HG03095 (cell line): Measurements from ENCODE around the gene COL8A2.
"Not testable (repeated sequence)": the region's sequence is repeated elsewhere in the genome, so short reads cannot be mapped to it uniquely, and the experiment has no call there.

ENCODE experiments used
- ATAC-seq: cut with Tn5 transposase; IDR thresholded peaks from one replicate; pipeline ENCODE4 v1.9.1; 2021; ENCODE audit warnings: moderate library complexity; ENCODE audit not compliant: unreplicated experiment

Gene COL8A2

DNA sequence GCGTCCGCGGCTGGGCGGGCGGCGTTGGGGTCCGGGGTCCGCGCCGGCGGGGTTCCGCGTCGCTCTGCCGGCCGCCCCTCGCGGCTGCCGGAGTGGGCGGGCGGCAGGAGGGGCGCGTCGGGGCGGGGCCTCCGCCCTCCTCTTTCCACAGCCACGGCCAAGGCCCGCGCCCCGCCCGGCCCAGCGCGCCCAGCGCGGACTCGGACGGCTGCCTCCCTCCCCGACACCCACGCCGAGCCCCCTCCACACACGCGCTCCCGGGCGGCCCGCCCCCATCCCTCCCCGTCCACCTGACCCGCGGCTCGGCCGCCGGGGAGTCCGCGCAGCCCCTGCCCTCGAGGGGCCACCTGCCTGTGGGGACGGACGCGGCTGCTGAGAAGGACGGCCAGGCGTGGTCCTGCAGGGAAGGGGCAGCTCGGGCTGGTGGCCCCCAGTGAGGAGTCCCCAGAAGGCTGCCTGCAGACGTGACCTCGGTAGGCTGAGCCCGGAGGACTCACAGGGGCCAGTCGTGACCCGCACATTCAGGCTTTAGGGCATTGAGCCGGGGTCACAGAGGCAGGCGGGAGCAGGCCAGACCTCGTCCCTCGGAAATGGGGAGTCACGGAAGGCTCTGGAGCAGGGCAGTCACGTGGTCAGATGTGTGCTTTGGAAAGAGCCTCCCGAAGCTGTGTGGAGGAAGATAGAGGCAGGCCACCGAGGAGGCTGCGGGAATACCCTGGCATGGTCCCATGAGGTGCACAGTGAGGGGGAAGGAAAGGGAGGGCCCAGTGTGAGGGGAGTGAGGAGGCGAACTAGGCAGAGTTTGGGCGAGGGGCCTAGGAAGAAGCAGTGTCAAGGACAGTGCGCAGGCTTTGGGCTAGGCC, at the start of gene COL8A2:
Gene COL8A2, minus strand, starts transcription at position 94 of the 863 bp plus-strand sequence. CDS start 24,980 bp downstream, outside the sequence.
- ATAC-seq = no peak

DNA sequence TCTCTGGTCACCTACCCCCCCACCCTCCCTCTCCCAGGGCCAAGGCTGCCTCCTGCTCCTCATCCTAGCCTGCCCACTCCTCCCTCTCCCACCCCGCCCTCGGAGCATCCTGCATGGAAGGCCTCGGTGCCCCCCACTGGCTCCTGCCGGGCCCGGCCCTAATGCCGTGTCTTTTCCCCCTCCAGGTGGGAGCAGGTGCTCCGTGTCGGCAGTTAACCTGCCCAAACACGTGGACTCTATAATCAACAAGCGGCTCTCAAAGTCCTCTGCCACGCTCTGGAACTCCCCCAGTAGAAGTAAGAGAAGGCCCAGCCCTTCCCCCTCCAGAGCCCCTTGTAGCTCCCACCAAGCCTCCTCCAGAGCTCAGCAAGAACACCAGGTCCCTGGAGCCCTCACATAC, 49.7 kb upstream of the COL8A2 start:
- ATAC-seq = no peak

DNA sequence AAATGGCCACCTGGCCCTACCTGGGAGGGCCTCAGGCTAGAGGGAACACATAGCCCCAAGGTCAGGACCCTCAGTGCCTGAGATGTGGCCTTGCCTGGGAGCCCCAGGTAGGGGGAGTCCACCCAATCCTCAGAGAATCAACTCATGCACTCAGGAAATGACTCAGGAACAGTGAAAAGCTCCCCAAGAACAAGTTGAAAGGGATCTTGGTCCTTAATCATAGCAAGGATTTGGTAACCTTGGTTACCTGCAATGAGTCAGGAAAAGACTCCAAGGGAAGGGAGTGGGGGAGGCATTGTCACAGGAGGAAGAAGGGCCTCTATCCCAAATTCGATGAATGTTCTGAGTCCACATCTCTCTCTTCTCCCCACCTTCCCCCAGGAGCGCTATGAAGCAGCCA, 48.0 kb upstream of the COL8A2 start:
- ATAC-seq = no peak

DNA sequence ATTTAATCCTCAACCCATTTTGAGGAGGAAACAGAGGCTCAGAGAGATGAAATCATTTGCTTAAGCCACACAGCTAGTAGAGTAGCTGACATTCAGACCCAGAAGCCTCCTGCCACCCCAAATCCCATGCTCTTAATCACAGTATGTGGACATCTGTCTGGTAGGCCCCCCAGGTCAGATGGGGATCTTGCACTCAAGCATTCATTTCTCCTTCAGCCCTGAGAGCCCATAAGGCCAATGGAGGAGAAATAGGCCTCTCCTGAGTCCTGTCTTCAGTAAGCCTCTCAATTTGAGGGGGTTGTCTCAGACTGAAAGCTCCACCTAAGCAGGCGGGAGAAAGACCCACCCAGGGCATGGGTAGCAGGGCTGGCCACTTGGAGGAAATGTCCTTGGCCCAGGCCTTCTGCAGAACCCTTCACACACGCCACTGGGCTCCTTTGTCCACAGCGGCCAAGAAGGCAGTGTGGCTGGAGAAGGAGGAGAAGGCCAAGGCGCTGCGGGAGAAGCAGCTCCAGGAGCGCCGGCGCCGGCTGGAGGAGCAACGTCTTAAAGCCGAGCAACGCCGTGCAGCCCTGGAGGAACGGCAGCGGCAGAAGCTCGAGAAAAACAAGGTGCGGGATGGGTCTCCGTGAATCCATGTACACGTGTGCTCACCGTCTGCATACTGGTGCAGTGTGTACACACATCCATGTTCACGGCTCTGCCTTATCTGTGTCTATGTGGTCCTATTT, 47.2 kb upstream of the COL8A2 start:
- ATAC-seq = no peak

DNA sequence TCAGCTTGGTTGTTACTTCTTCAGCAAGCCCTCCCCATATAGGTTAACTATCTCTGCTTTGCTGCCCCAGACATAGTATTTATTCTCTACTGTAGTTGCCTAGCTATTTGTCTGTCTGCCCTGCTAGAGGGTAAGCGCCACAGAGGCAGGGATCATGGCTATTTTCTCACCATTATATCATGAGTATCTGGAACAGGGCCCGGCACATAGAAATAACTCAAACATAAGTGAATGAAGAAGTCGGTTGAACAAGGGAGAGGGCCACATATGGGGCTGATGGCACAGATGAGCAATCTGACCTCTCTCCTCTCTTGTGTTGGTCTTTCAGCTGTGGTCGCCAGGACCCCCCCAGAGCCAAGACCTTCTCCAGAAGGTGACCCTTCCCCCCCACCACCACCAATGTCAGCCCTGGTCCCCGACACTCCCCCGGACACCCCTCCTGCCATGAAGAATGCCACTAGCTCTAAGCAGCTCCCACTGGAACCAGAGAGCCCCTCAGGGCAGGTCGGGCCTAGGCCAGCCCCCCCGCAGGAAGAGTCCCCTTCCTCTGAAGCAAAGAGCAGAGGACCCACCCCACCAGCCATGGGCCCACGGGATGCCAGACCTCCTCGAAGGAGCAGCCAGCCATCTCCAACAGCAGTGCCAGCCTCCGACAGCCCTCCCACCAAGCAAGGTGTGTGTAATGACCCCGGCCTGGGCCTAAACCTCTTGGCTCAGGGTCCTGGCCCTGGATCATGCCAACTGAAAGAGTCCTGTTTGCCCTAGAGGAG, 45.8 kb upstream of the COL8A2 start:
- ATAC-seq = no peak

DNA sequence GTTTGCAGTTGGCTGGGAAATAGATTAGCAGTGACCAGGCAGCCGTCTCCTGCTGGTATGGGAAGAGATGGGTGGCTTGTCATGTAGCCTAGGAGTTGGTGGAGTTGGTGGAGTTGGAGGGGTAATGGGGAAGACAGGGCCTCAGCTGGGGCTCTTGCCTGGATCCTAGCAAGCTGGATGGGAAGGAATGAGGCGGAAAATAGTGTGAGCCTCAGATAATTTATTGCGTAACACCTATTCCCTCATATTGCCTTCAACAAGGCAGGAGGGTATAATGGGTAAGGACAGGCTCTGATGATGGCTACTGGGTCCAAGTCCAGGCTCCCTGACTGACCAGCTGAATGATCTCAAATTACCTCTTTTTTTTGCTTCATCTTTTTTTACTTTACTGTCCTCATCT, 43.5 kb upstream of the COL8A2 start:
- no peak for ATAC-seq

DNA sequence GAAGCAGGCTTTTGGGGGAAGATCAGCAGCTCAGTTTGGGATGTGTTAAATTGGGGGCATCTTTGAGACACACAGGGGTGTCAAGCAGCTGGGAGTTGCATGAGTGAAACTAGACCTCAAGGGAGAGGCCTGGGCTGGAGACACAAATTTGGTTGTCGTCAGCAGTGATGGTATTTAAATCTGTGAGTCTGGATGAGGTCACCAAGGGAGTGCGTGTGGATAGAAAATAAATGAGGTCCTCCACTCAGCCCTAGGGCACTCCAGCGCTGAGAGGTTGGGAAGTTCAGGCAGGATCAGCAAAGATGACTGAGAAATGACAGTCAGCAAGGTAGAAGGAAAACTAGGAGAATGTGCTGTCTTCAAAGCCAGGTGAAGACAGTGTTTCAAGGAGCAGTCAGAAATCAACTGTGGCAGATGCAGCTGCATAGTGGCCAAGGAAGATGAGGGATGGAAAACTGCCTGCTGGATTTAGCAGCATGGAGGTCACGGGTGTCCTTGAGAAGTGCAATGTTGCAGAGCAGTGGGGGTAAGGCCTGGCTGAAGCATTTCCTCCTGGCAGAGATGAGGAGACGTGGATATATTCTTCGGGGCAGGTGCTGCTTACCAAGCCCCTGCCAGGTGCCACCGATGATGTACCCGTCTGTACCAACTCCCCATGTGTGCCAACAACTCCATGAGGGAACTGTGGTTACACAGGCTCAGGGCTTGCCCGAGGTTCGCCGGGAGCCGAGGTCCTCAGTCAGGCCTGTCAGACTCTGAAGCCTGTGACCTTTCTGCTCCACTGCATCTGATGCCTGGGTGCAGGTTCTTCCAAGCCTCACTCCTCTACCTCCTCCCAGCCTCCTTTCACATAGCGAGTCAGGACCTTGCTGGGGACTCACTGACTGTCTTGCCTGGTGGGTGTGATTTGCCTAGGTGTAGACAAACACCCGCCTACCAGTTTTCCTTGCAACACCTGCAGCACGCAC, 42.2 kb upstream of the COL8A2 start:
- ATAC-seq = no peak

DNA sequence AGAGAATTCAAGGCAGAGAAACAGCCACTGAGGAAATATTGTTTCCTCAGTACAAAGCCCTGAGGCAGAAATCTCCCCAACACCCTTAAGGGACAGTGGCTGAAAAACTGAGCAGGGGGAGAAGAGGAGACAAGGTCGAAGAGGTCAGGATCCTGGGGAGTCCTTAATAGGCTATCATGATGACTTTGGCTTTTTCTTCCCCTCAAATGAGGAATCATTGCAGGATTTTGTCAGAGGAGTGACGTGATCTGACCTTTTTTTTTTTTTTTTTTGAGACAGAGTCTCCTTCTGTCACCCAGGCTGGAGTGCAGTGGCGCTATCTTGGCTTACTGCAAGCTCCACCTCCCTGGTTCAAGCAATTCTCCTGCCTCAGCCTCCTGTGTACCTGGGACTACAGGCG, 41.1 kb upstream of the COL8A2 start:
- no peak for ATAC-seq

DNA sequence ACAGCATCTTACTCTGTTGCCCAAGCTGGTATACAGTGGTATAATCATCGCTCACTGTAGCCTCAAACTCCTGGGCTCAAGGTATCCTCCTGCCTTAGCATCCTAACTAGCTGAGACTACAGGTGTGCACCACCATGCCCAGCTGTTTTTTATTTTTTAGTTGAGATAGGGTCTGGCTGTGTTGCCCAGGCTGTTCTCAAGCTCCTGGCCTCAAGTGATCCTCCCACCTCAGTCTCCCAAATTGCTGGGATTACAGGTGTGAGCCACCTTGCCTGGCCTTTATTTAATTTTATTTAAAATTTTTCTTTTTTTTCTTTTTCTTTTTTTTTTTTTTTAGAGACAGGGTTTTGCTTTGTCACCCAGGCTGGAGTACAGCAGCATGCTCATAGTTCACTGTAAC, 40.1 kb upstream of the COL8A2 start:
- ATAC-seq = no peak

DNA sequence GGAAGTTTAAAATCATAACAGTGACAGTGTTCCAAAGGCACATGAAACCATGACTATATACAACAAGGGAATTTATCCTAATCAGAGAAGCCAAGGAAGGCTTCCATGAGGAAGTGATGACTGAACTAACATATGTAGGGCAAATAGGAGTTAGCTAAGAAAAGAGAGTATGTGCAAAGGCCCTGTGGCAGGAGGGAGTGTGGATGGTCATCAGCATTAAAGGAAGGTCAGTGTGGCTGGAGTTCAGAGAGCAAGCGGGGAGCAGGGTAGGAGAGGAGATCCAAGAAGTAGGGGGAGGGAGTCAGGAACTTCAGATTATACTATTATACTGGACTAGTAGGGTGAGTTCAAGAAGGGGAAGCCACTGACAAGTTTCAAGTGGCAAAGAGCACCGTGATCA, 39.3 kb upstream of the COL8A2 start:
- ATAC-seq = no peak

DNA sequence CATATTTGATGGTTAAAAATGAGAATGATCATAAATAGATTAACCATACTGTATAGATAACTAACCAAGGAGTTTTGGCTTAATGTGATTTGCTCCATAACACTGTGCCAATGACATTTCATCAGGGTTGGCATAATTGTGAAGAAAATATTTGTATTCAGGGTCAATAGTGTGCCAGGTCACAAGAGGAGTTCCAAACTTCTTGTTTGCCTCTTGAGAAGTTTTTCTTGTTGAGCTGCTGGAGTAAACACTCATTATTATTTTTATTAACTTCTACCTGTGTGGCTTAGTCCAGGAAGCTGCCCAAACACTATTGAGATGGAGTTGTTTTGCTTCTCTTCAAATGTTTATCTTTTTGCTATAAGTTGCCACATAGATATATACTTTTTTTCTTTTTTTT, 38.4 kb upstream of the COL8A2 start:
- ATAC-seq = no peak

DNA sequence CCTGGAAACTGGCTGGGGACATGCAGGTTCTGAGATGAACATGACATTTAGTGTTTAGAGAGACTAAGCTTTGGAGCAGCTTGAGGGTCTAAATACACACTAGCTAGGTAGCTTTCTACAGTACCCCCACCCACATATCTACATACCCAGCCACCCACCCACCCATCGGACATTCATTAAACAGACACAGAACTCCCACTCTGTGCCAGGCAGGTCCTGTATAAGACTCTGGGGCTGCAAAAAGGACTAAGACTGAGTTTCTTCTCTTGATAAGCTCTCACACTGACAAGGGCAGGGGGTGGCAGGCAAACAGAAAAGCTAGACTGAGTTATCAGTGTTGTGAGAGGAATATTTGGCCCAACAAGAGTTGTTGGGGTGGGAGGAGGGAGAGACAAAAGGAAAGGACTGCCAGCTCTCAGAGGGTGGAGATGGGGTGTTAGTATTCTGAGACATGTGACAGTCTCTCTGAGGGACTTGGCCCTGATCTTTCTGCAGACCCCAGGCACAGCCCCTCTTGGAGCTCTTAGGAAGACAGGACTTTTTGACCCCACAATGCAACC, 37.7 kb upstream of the COL8A2 start:
- no peak for ATAC-seq

DNA sequence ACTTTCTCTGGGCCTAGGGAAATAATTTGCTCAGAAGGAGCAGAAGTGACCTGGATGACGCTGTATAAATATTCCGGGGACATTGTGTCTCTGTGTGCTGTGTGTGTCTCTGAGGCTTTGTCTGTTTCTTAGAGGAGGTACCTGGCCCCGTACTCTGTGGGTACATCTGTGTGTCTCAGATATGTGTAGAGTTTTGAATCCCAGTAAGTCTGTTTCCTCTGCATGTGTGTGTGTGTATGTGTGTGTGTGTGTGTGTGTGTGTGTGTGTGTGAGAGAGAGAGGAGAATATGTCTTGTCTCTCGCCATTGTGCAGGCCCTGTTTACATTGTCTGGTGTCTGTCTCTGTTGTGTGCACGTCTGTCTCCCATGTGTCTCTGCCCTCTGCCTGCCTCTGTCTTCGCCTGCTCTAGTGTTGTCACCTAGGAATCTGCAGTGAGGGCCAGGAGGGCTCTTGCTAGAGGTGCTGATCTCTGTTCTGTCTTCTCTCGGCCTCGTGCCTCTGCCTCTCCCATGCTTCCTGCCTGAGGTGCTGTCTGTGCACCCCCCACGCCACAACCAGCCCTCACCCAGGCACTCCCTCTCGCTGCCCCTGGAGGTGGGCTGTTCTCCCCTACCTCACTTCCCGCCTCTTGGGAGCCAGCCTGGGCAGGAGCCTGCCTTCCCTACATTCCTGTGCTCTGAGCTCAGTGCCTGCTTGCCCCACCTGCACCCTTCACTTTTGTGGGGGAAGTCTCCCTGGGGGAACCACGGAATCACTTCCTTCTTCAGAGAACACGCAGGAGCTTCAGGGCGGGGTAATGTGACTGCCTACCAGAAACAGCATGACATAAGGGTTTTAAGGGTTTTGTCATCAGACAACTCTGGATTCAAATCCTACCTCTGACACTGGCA, 36.9 kb upstream of the COL8A2 start:
- ATAC-seq = no peak

DNA sequence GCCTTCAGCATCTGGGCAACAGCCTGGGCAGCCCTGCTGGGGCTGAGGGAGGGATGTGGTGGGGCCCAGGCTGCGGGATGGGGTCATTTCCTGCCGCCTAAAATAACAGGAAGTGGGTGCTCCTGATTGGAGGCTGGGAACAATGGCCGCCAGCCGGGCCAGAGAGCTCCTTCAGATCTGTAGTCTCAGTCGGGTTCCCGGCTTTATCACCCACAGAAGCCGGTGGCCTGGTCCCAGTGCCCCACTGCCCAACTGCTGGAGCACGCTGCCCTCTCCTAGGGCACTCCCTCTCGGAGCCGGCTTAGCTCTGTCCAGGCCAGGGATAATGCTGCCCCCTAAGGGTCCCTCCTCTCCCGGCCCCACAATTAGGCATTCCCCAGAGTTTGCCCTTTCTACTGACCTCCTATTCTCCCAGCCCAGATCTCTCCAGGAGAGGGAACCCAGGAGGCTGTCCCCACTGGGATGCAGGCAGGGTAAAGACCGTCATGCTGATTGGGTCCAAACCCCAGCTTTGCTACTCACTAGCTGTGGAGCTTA, 36.0 kb upstream of the COL8A2 start:
- no peak for ATAC-seq

DNA sequence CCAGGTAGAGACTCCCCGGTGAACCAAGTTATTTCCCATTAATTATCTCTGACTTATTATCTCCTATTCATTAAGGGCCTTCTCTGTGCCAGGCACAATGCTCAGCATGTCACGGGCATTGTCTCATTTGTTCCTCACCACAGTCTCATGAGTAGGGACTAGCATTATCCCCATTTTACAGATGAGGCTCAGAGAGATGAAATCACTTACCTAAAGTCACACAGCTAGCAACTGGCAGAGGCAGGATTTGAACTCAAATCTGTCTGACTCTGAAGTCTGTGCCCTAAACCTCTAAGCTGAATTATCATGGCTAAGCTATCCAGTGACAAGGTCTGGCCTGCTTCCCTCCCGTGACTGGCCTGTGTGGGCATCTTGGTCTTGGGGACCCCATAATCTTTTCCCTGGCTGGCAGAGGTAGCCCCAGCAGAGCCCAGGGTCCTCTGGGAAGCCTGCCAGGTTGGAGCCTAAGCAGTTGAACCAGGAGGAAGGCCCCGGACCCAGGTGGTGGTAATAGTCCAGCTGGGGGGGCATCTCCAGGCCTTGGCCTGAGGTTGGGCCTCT, 35.4 kb upstream of the COL8A2 start:
- no peak for ATAC-seq

DNA sequence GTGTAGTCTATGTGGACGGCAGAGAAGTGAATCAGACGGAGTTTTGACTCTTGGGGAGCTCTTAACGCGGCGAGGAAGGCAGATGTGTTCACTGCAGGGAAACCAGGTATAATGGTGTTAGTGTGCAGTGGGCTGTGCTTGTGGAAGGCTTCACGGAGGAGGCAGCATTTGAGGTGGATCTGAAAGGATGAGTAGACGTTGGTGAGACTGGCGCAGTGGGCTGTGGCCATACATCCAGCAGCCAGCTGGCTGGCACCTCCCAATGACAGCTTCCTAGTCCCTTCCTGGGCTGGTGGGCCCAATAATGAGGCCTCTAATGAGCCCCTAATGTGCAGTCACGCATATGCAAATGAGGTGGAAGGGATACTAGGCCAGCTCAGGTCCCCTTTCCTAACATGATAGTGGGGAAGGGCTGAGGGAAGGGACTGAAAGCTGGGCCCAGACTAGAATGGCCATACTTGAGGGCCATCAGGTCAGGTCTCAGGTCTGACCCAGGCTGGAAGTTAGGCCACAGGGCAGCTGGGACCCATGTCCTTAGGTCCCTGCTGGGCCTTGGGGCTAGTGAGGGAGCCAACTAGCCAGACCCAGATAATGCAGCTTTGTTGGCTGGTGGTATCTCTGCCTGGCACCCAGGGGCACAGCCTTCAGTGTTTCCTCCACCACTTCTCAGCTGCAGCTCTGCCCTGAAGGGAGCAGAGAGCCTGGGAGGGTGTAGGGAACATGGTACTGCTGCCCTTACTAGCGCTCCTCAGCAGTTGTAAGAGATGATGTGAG, 34.8 kb upstream of the COL8A2 start:
- ATAC-seq = no peak

DNA sequence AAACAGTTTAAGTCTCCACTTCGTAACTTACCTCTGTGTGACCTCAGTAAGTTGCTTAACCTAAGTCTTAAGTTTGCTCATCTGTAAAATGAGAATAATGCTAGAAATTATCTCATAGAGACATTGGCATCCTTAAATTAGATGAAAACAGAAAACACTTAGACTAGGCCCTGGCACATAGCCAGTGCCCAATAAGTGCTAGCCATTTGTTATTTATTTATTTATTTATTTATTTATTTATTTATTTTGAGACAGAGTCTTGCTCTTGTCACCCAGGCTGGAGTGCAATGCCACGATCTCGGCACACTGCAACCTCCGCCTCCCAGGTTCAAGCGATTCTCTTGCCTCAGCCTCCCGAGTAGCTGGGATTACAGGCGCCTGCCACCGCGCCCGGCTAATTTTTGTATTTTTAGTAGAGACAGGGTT, 33.8 kb upstream of the COL8A2 start:
- ATAC-seq = not testable (repeated sequence)
